HepG2 (cell line): ENCODE measurements around the gene PCBP4. TPM values are rescaled to one million over a fixed set of nuclear protein-coding genes. Genes with fewer than 3 reads are reported as not detected.

Experiments
- DRAP1 ChIP-seq: IDR thresholded peaks from 2 replicates; pipeline ENCODE4 v1.6.1; 2016; ENCODE audit warnings: missing genetic modification reagents, missing compliant biosample characterization
- ELF4 ChIP-seq: sonication (generic); formaldehyde crosslinking; IDR thresholded peaks from 2 replicates; pipeline ENCODE4 v1.5.0; 2020; ENCODE audit warnings: missing genetic modification reagents, mild to moderate bottlenecking, moderate library complexity, borderline replicate concordance
- MEF2D ChIP-seq: sonication (generic); formaldehyde crosslinking; IDR thresholded peaks from 2 replicates; pipeline ENCODE4 v1.5.1; 2020; ENCODE audit warnings: mild to moderate bottlenecking, missing genetic modification reagents
- NR1H2 ChIP-seq: sonication (generic); formaldehyde crosslinking; IDR thresholded peaks from 2 replicates; pipeline ENCODE4 v1.8.1; 2022; ENCODE audit warnings: low read depth, missing genetic modification reagents, borderline replicate concordance
- PHB2 ChIP-seq: fragments of 450-650 bp; IDR thresholded peaks from 2 replicates; pipeline ENCODE4 v1.6.1; 2018; ENCODE audit not compliant: partially characterized antibody
- PHF8 ChIP-seq: sonication (generic); formaldehyde crosslinking; IDR thresholded peaks from 2 replicates; pipeline ENCODE4 v1.5.0; 2020; ENCODE audit warnings: missing genetic modification reagents
- PLSCR1 ChIP-seq: sonication (generic); formaldehyde crosslinking; IDR thresholded peaks from 2 replicates; pipeline ENCODE4 v1.5.0; 2020; ENCODE audit warnings: missing genetic modification reagents, mild to moderate bottlenecking, borderline replicate concordance
- RBAK ChIP-seq: sonication (generic); formaldehyde crosslinking; IDR thresholded peaks from 2 replicates; pipeline ENCODE4 v1.5.1; 2020; ENCODE audit warnings: mild to moderate bottlenecking, missing genetic modification reagents
- RBFOX2 ChIP-seq: fragments of 200-400 bp; formaldehyde crosslinking; IDR thresholded peaks from 2 replicates; pipeline ENCODE4 v1.6.1; 2017; ENCODE audit warnings: low read depth, mild to moderate bottlenecking, low read length
- SALL1 ChIP-seq: sonication (generic); formaldehyde crosslinking; IDR thresholded peaks from 2 replicates; pipeline ENCODE4 v1.8.0; 2022; ENCODE audit warnings: mild to moderate bottlenecking, missing genetic modification reagents
- SKIL ChIP-seq: sonication (generic); formaldehyde crosslinking; IDR thresholded peaks from 2 replicates; pipeline ENCODE4 v1.8.0; 2022; ENCODE audit warnings: missing genetic modification reagents, mild to moderate bottlenecking, moderate library complexity, borderline replicate concordance
- TBX2 ChIP-seq: sonication (generic); formaldehyde crosslinking; IDR thresholded peaks from 2 replicates; pipeline ENCODE4 v1.5.0; 2020; ENCODE audit warnings: missing genetic modification reagents, mild to moderate bottlenecking, borderline replicate concordance
- UBTF ChIP-seq: sonication (generic); formaldehyde crosslinking; IDR thresholded peaks from 2 replicates; pipeline ENCODE4 v1.4.0; 2020; ENCODE audit warnings: mild to moderate bottlenecking, missing genetic modification reagents
- ZKSCAN1 ChIP-seq: fragments of 150-350 bp; IDR thresholded peaks from 2 replicates; pipeline ENCODE4 v1.6.1; 2014; ENCODE audit warnings: low read length
- ZNF205 ChIP-seq: IDR thresholded peaks from 2 replicates; pipeline ENCODE4 v1.6.1; 2018; ENCODE audit warnings: missing biosample characterization, missing genetic modification reagents
- ZNF225 ChIP-seq: sonication (generic); formaldehyde crosslinking; IDR thresholded peaks from 2 replicates; pipeline ENCODE4 v1.4.0; 2020; ENCODE audit warnings: mild to moderate bottlenecking, missing genetic modification reagents
- ZNF329 ChIP-seq: sonication (generic); formaldehyde crosslinking; IDR thresholded peaks from 2 replicates; pipeline ENCODE4 v1.9.0; 2021; ENCODE audit warnings: low read depth, mild to moderate bottlenecking, missing genetic modification reagents
- ZNF362 ChIP-seq: sonication (generic); formaldehyde crosslinking; IDR thresholded peaks from 2 replicates; pipeline ENCODE4 v1.4.0; 2020; ENCODE audit warnings: missing genetic modification reagents, mild to moderate bottlenecking, borderline replicate concordance
- polyA plus RNA-seq, 8 experiments: library from polyadenylated mRNA; depleted of rRNA in 3 of 8; stranded (reverse) in 7 of 8; unstranded in 1 of 8; fragments of >200 nt; fragmentation: Illumina TruSeq in 4 of 8; extraction: Trizol in 4 of 8; gene quantifications; 2 replicates each; pipeline versions ENCODE4 v1.2.1 to v1.2.3, GENCODE V29; 2011 to 2016; ENCODE audit warnings: low read depth in 4 of 8, missing spikeins in 1 of 8, mixed read lengths in 1 of 8; ENCODE audit not compliant: insufficient read depth in 1 of 8
- total RNA-seq, 5 experiments: library from RNA; depleted of rRNA; stranded (reverse); fragments of >200 nt; fragmentation: Illumina TruSeq; extraction: Trizol; gene quantifications; 2 replicates each; pipeline ENCODE4 v1.2.3, GENCODE V29; 2016; ENCODE audit warnings: low read depth in 1 of 5

The PCBP4 gene
- total and polyA plus RNA-seq, 2 of the 13 experiments (the other 11 are each of a cell fraction or from before 2014, with no cell fraction given): 36.8 to 51.3 TPM

GRCh38 chr3:51982838-51983577 lies 15.8 kb upstream of the PCBP4 start, which contains the start of gene ACY1 (continued):
- TF ChIP-seq SALL1 (CRISPR knock-in tag) (peak; percentile 92), SKIL (CRISPR knock-in tag) (peak; percentile 90), RBFOX2 (peak; percentile 98), TBX2 (CRISPR knock-in tag) (peak; percentile 94), DRAP1 (CRISPR knock-in tag) (peak; percentile 94), ZNF205 (CRISPR knock-in tag) (peak; percentile 41; the same call in 1 of the 2 replicates), ZNF225 (CRISPR knock-in tag) (peak; percentile 77; the same call in 1 of the 2 replicates), ZNF329 (0 out of 2 replicates have a peak, but pooled peaks have one; percentile 27), PHF8 (peak; percentile 66), ZNF362 (CRISPR knock-in tag) (peak; percentile 66; the same call in 1 of the 2 replicates), UBTF (CRISPR knock-in tag) (peak; percentile 94), ZKSCAN1 (no peak), MEF2D (CRISPR knock-in tag) (no peak; the same call in 1 of the 2 replicates), ELF4 (CRISPR knock-in tag) (no peak), PHB2 (no peak), NR1H2 (CRISPR knock-in tag) (peak; percentile 17; the same call in 1 of the 2 replicates), RBAK (no peak), PLSCR1 (CRISPR knock-in tag) (no peak)
